ENCODE results near the gene PGLYRP3.

DNA sequence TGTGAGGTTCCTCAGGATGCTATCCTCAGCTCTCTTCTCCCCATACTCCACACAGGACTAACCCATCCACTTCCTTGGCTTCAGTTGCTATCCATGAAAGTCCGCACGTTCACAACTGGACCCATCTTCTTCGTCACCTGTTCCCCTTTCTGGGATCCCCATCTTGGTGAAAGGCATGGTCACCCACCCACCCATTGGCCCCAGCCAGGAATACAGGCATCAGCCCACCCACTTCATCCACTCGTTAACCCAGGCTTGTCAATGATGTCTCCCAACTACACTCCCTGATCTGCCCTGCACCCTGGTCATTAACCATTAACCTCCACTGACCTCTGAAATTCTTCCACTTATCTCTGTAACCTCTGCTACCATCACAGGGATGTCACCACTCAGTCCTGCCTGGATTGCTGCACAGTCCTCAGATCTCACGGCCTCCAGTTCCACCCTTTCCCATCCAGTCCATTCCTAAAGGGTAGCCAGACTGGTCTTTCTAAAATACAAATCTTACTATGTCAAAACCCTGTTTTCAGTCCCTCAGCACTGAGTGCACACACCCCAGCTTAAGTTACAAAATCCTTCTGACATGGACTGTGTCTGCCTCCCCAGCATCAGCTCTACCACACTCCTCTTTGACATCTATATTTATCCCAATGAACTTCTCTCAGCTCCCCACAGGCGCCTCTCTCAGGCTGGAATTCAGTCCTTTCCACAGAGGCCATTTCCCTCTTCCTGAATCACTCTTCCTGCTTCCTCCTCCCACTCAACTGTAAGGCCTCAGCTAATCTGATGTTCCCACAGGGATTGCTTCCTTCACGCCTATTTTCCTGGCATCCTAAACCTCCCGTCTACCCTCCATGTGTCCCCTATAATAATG, 25.5 kb upstream of the PGLYRP3 start:
- TF ChIP-seq CTCF (IDR thresholded peaks at IDR 0.05; ENCODE audit: insufficient read depth, low read depth, low read length) (no peak), EZH2 (IDR thresholded peaks at IDR 0.05; ENCODE audit: insufficient read depth, low read length) (no peak)
